ENCODE results near the gene GATA1. TPM values are rescaled to one million over a fixed set of nuclear protein-coding genes. Genes with fewer than 3 reads are reported as not detected.

GATA1 gene
- total and polyA plus RNA-seq, 2 experiments from 2014 or later, result not detected

GRCh38 chrX:48779399-48779798 is 7.0 kb upstream of the GATA1 start:
- no peak for DNase-seq (ENCODE audit: low spot score)
- Histone ChIP-seq H3K27ac (no peak overlapping the region), H3K4me2 (no peak overlapping the region), H3K4me3 (no peak overlapping the region), H2AFZ (no peak overlapping the region), H3K4me1 (ENCODE audit: insufficient read depth) (no peaks in the 10 kb centered on the region), H3K9me3 (ENCODE audit: low read depth) (no peaks in the 10 kb centered on the region), H3K79me2 (no peaks in the 10 kb centered on the region), H3K27me3 (no peaks in the 10 kb centered on the region), H3K36me3 (replicated peaks; ENCODE audit: insufficient read depth, low read depth) (no peaks in the 10 kb centered on the region), H4K20me1 (ENCODE audit: insufficient read depth, poor library complexity, severe bottlenecking) (no peaks in the 10 kb centered on the region), H3K9me2 (replicated peaks; ENCODE audit: insufficient read depth) (no peaks in the 10 kb centered on the region)
- 80% methylated on average over 7 of the region's 7 CpGs for WGBS (ENCODE audit: low lambda C conversion rate, missing lambda C conversion rate)
- no peak for TF ChIP-seq CTCF (IDR thresholded peaks at IDR 0.05; ENCODE audit: poor library complexity)
- no peak for TF ChIP-seq EZH2phosphoT487 (IDR thresholded peaks at IDR 0.05; ENCODE audit: low read depth, severe bottlenecking, unreplicated experiment)
- no peak for TF ChIP-seq EZH2 (IDR thresholded peaks at IDR 0.05; ENCODE audit: borderline replicate concordance)

- no peak overlapping the region for H3K27ac ChIP-seq
- H3K79me2 ChIP-seq, result no peaks in the 10 kb centered on the region
- no peak for TF ChIP-seq EZH2 (IDR thresholded peaks at IDR 0.05; ENCODE audit: borderline replicate concordance)
- no peak for TF ChIP-seq CTCF (IDR thresholded peaks at IDR 0.05; ENCODE audit: poor library complexity)
- TF ChIP-seq EZH2phosphoT487 (IDR thresholded peaks at IDR 0.05; ENCODE audit: low read depth, severe bottlenecking, unreplicated experiment), result no peak
- H3K27me3 ChIP-seq, result no peaks in the 10 kb centered on the region
- H3K36me3 ChIP-seq (replicated peaks; ENCODE audit: insufficient read depth, low read depth), result no peaks in the 10 kb centered on the region
- H3K4me1 ChIP-seq (ENCODE audit: insufficient read depth), result no peaks in the 10 kb centered on the region
- 86% methylated on average over 6 of the region's 6 CpGs for WGBS (ENCODE audit: low lambda C conversion rate, missing lambda C conversion rate)
- DNase-seq (ENCODE audit: low spot score), result no peak
- no peaks in the 10 kb centered on the region for H3K9me2 ChIP-seq (replicated peaks; ENCODE audit: insufficient read depth)
- H3K9me3 ChIP-seq (ENCODE audit: low read depth), result no peaks in the 10 kb centered on the region
- H3K4me2 ChIP-seq, result no peak overlapping the region
- no peaks in the 10 kb centered on the region for H4K20me1 ChIP-seq (ENCODE audit: insufficient read depth, poor library complexity, severe bottlenecking)
- H3K4me3 ChIP-seq, result no peak overlapping the region
- H2AFZ ChIP-seq, result no peak overlapping the region
These were observed 4.7 kb upstream of the GATA1 start for GRCh38 chrX:48781705-48782104.

GRCh38 chrX:48782216-48782615 is 4.2 kb upstream of the GATA1 start:
- H3K9me2 ChIP-seq (replicated peaks; ENCODE audit: insufficient read depth), result no peaks in the 10 kb centered on the region
- no peaks in the 10 kb centered on the region for H3K79me2 ChIP-seq
- TF ChIP-seq EZH2phosphoT487 (IDR thresholded peaks at IDR 0.05; ENCODE audit: low read depth, severe bottlenecking, unreplicated experiment) (no peak), CTCF (IDR thresholded peaks at IDR 0.05; ENCODE audit: poor library complexity) (no peak), EZH2 (IDR thresholded peaks at IDR 0.05; ENCODE audit: borderline replicate concordance) (no peak)
- H2AFZ ChIP-seq, result no peak overlapping the region
- no peak overlapping the region for H3K27ac ChIP-seq
- no peaks in the 10 kb centered on the region for H4K20me1 ChIP-seq (ENCODE audit: insufficient read depth, poor library complexity, severe bottlenecking)
- no peaks in the 10 kb centered on the region for H3K36me3 ChIP-seq (replicated peaks; ENCODE audit: insufficient read depth, low read depth)
- no peaks in the 10 kb centered on the region for H3K27me3 ChIP-seq
- H3K4me3 ChIP-seq, result no peak overlapping the region
- no peak for DNase-seq (ENCODE audit: low spot score)
- WGBS (ENCODE audit: low lambda C conversion rate, missing lambda C conversion rate), result 61% methylated on average over 2 of the region's 2 CpGs
- H3K9me3 ChIP-seq (ENCODE audit: low read depth), result no peaks in the 10 kb centered on the region
- no peaks in the 10 kb centered on the region for H3K4me1 ChIP-seq (ENCODE audit: insufficient read depth)
- H3K4me2 ChIP-seq, result no peak overlapping the region

- Histone ChIP-seq H3K4me2 (no peak overlapping the region), H3K27ac (no peak overlapping the region), H3K9me2 (replicated peaks; ENCODE audit: insufficient read depth) (no peaks in the 10 kb centered on the region), H3K36me3 (replicated peaks; ENCODE audit: insufficient read depth, low read depth) (no peaks in the 10 kb centered on the region), H2AFZ (no peak overlapping the region), H3K4me3 (no peak overlapping the region), H3K27me3 (no peaks in the 10 kb centered on the region), H3K4me1 (ENCODE audit: insufficient read depth) (no peaks in the 10 kb centered on the region), H3K9me3 (ENCODE audit: low read depth) (no peaks in the 10 kb centered on the region), H4K20me1 (ENCODE audit: insufficient read depth, poor library complexity, severe bottlenecking) (no peaks in the 10 kb centered on the region), H3K79me2 (no peaks in the 10 kb centered on the region)
- WGBS (ENCODE audit: low lambda C conversion rate, missing lambda C conversion rate), result 85% methylated on average over 13 of the region's 13 CpGs
- TF ChIP-seq CTCF (IDR thresholded peaks at IDR 0.05; ENCODE audit: poor library complexity) (no peak), EZH2phosphoT487 (IDR thresholded peaks at IDR 0.05; ENCODE audit: low read depth, severe bottlenecking, unreplicated experiment) (no peak)
- no peak for DNase-seq (ENCODE audit: low spot score)
These were observed 3.6 kb upstream of the GATA1 start for GRCh38 chrX:48782795-48783194.

Measured in hepatocyte (in vitro differentiated cells).